Activated CD4-positive, alpha-beta memory T cell treated with anti-CD3 and anti-CD28 coated beads for 36 hours (primary cell): ENCODE measurements around the gene TLCD1. TPM values are rescaled to one million over a fixed set of nuclear protein-coding genes. Genes with fewer than 3 reads are reported as not detected.
"Not testable (repeated sequence)": the region's sequence is repeated elsewhere in the genome, so short reads cannot be mapped to it uniquely, and the experiment has no call there.

Source experiments
- CTCF ChIA-PET: fragments of 350-600 bp; sonication (Branson Sonifier 250); formaldehyde crosslinking; loops from one replicate; lab custom pipeline; 2021; ENCODE audit warnings: antibody characterized with exemption, inconsistent platforms; lab: Charles Lee
- POLR2A ChIA-PET: fragments of 350-600 bp; sonication (Branson Sonifier 250); formaldehyde crosslinking; loops from one replicate; lab custom pipeline; 2021; ENCODE audit warnings: antibody characterized with exemption; lab: Charles Lee
- DNase-seq: peaks from one replicate; pipeline ENCODE4 v3.0.0-alpha.2; 2020
- H3K27ac Mint-ChIP-seq: one replicate; pipeline ENCODE4 v1.8.0; 2021; ENCODE audit warnings: mixed read lengths
- H3K27me3 Mint-ChIP-seq: one replicate; pipeline ENCODE4 v1.8.0; 2021; ENCODE audit warnings: mixed read lengths
- H3K36me3 Mint-ChIP-seq: one replicate; pipeline ENCODE4 v1.8.0; 2021; ENCODE audit warnings: mixed read lengths
- H3K4me1 Mint-ChIP-seq: one replicate; pipeline ENCODE4 v1.8.0; 2021; ENCODE audit warnings: low read depth, mixed read lengths
- H3K4me3 Mint-ChIP-seq: one replicate; pipeline ENCODE4 v1.8.0; 2021; ENCODE audit warnings: mild to moderate bottlenecking, mixed read lengths
- H3K9me3 Mint-ChIP-seq: one replicate; pipeline ENCODE4 v1.8.0; 2021; ENCODE audit warnings: mixed read lengths
- intact Hi-C: fragments of 100-400 bp; cut with micrococcal nuclease; formaldehyde crosslinking; loops from one replicate; pipeline ENCODE4 v1.15.1; 2023
- total RNA-seq, 2 experiments: library from RNA; stranded (reverse); gene quantifications; one replicate each; pipeline ENCODE4 v1.2.3, GENCODE V29; 2021

Gene TLCD1
- total RNA-seq, 2 experiments from 2014 or later, result 9.1 to 9.5 TPM

- no peaks in the 10 kb centered on the region for H3K9me3 Mint-ChIP-seq
- CTCF ChIA-PET, result interaction anchor here (0.9 to 9.7 kb wide), 28 partner anchors 9 to 451 kb away, joined by 3 to 632 read pairs (median 10); partner anchors contain the start of genes BLTP2, DHRS13, FAM222B and FLOT2
- POLR2A ChIA-PET, result interaction anchor here (0.7 to 7.1 kb wide), 9 partner anchors 15 to 224 kb away, joined by 3 to 202 read pairs (median 7); partner anchors contain the start of genes BLTP2, FAM222B, PROCA1 and TRAF4
- intact Hi-C loops, result loop anchor here (2.0 to 5.0 kb wide), 4 partner anchors 78 to 412 kb away; partner anchors contain the start of genes BLTP2 and FAM222B
- peaks cover 50% of the 10 kb centered on the region for H3K36me3 Mint-ChIP-seq
- peak; percentile 73 for DNase-seq
- peak overlapping the region; percentile 85 for H3K4me3 Mint-ChIP-seq
- H3K27ac Mint-ChIP-seq, result peak overlapping the region; percentile 91
- peaks cover 51% of the 10 kb centered on the region for H3K4me1 Mint-ChIP-seq
- H3K27me3 Mint-ChIP-seq, result no peaks in the 10 kb centered on the region
These were observed 290 bp downstream of the TLCD1 start for GRCh38 chr17:28725660-28726225.

- peaks cover 54% of the 10 kb centered on the region for H3K4me1 Mint-ChIP-seq
- ChIA-PET POLR2A (interaction anchor here (0.7 to 7.1 kb wide), 7 partner anchors 14 to 173 kb away, joined by 3 to 202 read pairs (median 4); partner anchors contain the start of genes BLTP2, FAM222B, PROCA1 and TRAF4), CTCF (interaction anchor here (1.2 to 9.7 kb wide), 5 partner anchors 21 to 226 kb away, joined by 3 to 632 read pairs (median 92); partner anchors contain the start of genes DHRS13, PHF12 and TRAF4)
- H3K27me3 Mint-ChIP-seq, result no peaks in the 10 kb centered on the region
- H3K9me3 Mint-ChIP-seq, result no peaks in the 10 kb centered on the region
- peak overlapping the region; percentile 85 for H3K4me3 Mint-ChIP-seq
- peak overlapping the region; percentile 91 for H3K27ac Mint-ChIP-seq
- DNase-seq, result peak; percentile 45
- intact Hi-C loops, result loop anchor here (5.0 kb wide), 3 partner anchors 78 to 412 kb away; partner anchors contain the start of gene BLTP2
- peaks cover 55% of the 10 kb centered on the region for H3K36me3 Mint-ChIP-seq
These were observed 820 bp downstream of the TLCD1 start for GRCh38 chr17:28725166-28725659.

GRCh38 chr17:28724500-28725165 is 1.4 kb downstream of the TLCD1 start:
- intact Hi-C loops, result loop anchor here (5.0 kb wide), 3 partner anchors 77 to 413 kb away; partner anchors contain the start of gene BLTP2
- Mint-ChIP-seq H3K9me3 (no peaks in the 10 kb centered on the region), H3K27me3 (no peaks in the 10 kb centered on the region), H3K36me3 (peaks cover 60% of the 10 kb centered on the region), H3K4me3 (peak overlapping the region; percentile 85), H3K4me1 (peaks cover 50% of the 10 kb centered on the region), H3K27ac (peak overlapping the region; percentile 91)
- CTCF ChIA-PET, result interaction anchor here (1.2 to 9.7 kb wide), 4 partner anchors 22 to 226 kb away, joined by 3 to 632 read pairs (median 111); partner anchors contain the start of genes PHF12 and TRAF4
- POLR2A ChIA-PET, result interaction anchor here (1.1 to 7.1 kb wide), 6 partner anchors 14 to 174 kb away, joined by 3 to 202 read pairs (median 6); partner anchors contain the start of genes BLTP2, FAM222B, PROCA1 and TRAF4
- no peak for DNase-seq

- Mint-ChIP-seq H3K4me1 (peaks cover 50% of the 10 kb centered on the region), H3K27ac (peak overlapping the region; percentile 91), H3K36me3 (peaks cover 62% of the 10 kb centered on the region), H3K4me3 (peak overlapping the region; percentile 85)
- POLR2A ChIA-PET, result interaction anchor here (1.4 to 7.1 kb wide), 3 partner anchors 13 to 124 kb away, joined by 4 to 202 read pairs (median 15); partner anchors contain the start of genes PROCA1 and TRAF4
- H3K9me3 Mint-ChIP-seq, DNase-seq, intact Hi-C loops, H3K27me3 Mint-ChIP-seq: not testable (repeated sequence)
- CTCF ChIA-PET, result interaction anchor here (6.0 to 9.7 kb wide), 2 partner anchors 23 to 40 kb away, joined by 92 to 632 read pairs; partner anchors contain the start of gene TRAF4
These were observed 2.1 kb downstream of the TLCD1 start for GRCh38 chr17:28723836-28724499.

- intact Hi-C loops, result no loop called here
- peaks cover 62% of the 10 kb centered on the region for H3K36me3 Mint-ChIP-seq
These were observed 2.7 kb downstream of the TLCD1 start for GRCh38 chr17:28723159-28723835.

GRCh38 chr17:28722417-28723158 is 3.4 kb downstream of the TLCD1 start:
- Mint-ChIP-seq H3K4me3 (peak overlapping the region; percentile 99), H3K9me3 (no peaks in the 10 kb centered on the region), H3K36me3 (peaks cover 62% of the 10 kb centered on the region), H3K4me1 (peaks cover 54% of the 10 kb centered on the region), H3K27ac (peak overlapping the region; percentile 98), H3K27me3 (no peaks in the 10 kb centered on the region)
- ChIA-PET CTCF (interaction anchor here (0.7 to 9.7 kb wide), 2 partner anchors 24 to 171 kb away, joined by 3 to 632 read pairs; partner anchors contain the start of gene TRAF4), POLR2A (interaction anchor here (1.9 to 7.1 kb wide), 2 partner anchors 11 to 24 kb away, joined by 13 to 202 read pairs; partner anchors contain the start of genes PROCA1 and TRAF4)
- intact Hi-C loops, result no loop called here
- no peak for DNase-seq

More at GRCh38 chr17:28723159-28723835, 2.7 kb downstream of the TLCD1 start:
- peak overlapping the region; percentile 91 for H3K27ac Mint-ChIP-seq
- no peak for DNase-seq
- POLR2A ChIA-PET, result interaction anchor here (7.1 kb wide), 1 partner anchor 23 kb away, joined by 202 read pairs; the partner anchor contains the start of gene TRAF4
- H3K4me1 Mint-ChIP-seq, result peaks cover 53% of the 10 kb centered on the region
- CTCF ChIA-PET, result interaction anchor here (9.7 kb wide), 1 partner anchor 23 kb away, joined by 632 read pairs; the partner anchor contains the start of gene TRAF4
- no peaks in the 10 kb centered on the region for H3K9me3 Mint-ChIP-seq
- H3K4me3 Mint-ChIP-seq, result peak overlapping the region; percentile 85
- H3K27me3 Mint-ChIP-seq, result no peaks in the 10 kb centered on the region

GRCh38 chr17:28720997-28721329 is 5.1 kb downstream of the TLCD1 start:
- H3K27me3 Mint-ChIP-seq, intact Hi-C loops: not testable (repeated sequence)

GRCh38 chr17:28720247-28720996 is 5.6 kb downstream of the TLCD1 start:
- DNase-seq, result peak; percentile 60
- peak overlapping the region; percentile 98 for H3K27ac Mint-ChIP-seq
- ChIA-PET POLR2A (interaction anchor here (0.6 to 2.2 kb wide), 14 partner anchors 8 to 232 kb away, joined by 3 to 35 read pairs (median 7); partner anchors contain the start of genes BLTP2, NEK8, PHF12 and PIGS), CTCF (interaction anchor here (0.5 to 2.9 kb wide), 12 partner anchors 8 to 397 kb away, joined by 3 to 16 read pairs (median 4); partner anchors contain the start of genes NEK8, PROCA1, SDF2 and SUPT6H)
- intact Hi-C loops, result no loop called here
- peaks cover 10% of the 10 kb centered on the region for H3K27me3 Mint-ChIP-seq
- peaks cover 54% of the 10 kb centered on the region for H3K4me1 Mint-ChIP-seq
- no peaks in the 10 kb centered on the region for H3K9me3 Mint-ChIP-seq
- H3K4me3 Mint-ChIP-seq, result peak overlapping the region; percentile 99
- peaks cover 58% of the 10 kb centered on the region for H3K36me3 Mint-ChIP-seq

More at GRCh38 chr17:28720997-28721329, 5.1 kb downstream of the TLCD1 start:
- Mint-ChIP-seq H3K27ac (peak overlapping the region; percentile 98), H3K36me3 (peaks cover 62% of the 10 kb centered on the region), H3K4me1 (peaks cover 54% of the 10 kb centered on the region), H3K4me3 (peak overlapping the region; percentile 99)
- not testable (repeated sequence) for DNase-seq, H3K9me3 Mint-ChIP-seq
- POLR2A ChIA-PET, result interaction anchor here (0.6 to 2.2 kb wide), 7 partner anchors 7 to 957 kb away, joined by 3 to 22 read pairs (median 4); partner anchors contain the start of genes NEK8 and PROCA1
- CTCF ChIA-PET, result interaction anchor here (0.5 to 2.9 kb wide), 3 partner anchors 10 to 396 kb away, joined by 3 to 16 read pairs (median 11); partner anchors contain the start of gene PROCA1

- Mint-ChIP-seq H3K4me1 (peaks cover 40% of the 10 kb centered on the region), H3K9me3 (no peaks in the 10 kb centered on the region), H3K27me3 (peaks cover 16% of the 10 kb centered on the region), H3K4me3 (peak overlapping the region; percentile 99), H3K27ac (peak overlapping the region; percentile 98), H3K36me3 (peaks cover 44% of the 10 kb centered on the region)
- intact Hi-C loops, result loop anchor here (1.0 to 2.0 kb wide), 4 partner anchors 8 to 233 kb away; partner anchors contain the start of genes NEK8 and PROCA1
- ChIA-PET POLR2A (interaction anchor here (0.6 to 2.2 kb wide), 15 partner anchors 8 to 421 kb away, joined by 3 to 35 read pairs (median 6); partner anchors contain the start of genes BLTP2, NEK8, PHF12 and PIGS), CTCF (interaction anchor here (1.0 to 2.9 kb wide), 11 partner anchors 8 to 235 kb away, joined by 3 to 16 read pairs (median 4); partner anchors contain the start of genes BLTP2, NEK8, PROCA1 and SDF2)
- DNase-seq, result no peak
These were observed 7.0 kb downstream of the TLCD1 start for GRCh38 chr17:28719021-28719433.
